Mammary epithelial cell (primary cell): ENCODE results near the gene KLK14.

Source experiments
- CTCF ChIP-seq, 2 donors: IDR thresholded peaks in 1 of 2; conservative IDR thresholded peaks in 1 of 2; 2 replicates each; pipeline ENCODE4 v1.5.1; 2011 to 2012; ENCODE audit warnings: inconsistent platforms in 2 of 2, low read length in 2 of 2, mild to moderate bottlenecking in 2 of 2, control low read depth in 1 of 2, low read depth in 1 of 2; ENCODE audit not compliant: insufficient read depth in 1 of 2; ENCODE audit errors: extremely low read depth in 1 of 2
- EZH2 ChIP-seq: IDR thresholded peaks from 2 replicates; pipeline ENCODE4 v1.6.1; 2012; ENCODE audit warnings: low read length, inconsistent platforms, borderline replicate concordance

GRCh38 chr19:51082611-51083010 is at the start of gene KLK14:
- TF ChIP-seq CTCF (conservative IDR thresholded peaks at IDR 0.05 in 1 of 2, IDR thresholded peaks at IDR 0.05 in 1 of 2; ENCODE audit: extremely low read depth in 1 of 2, insufficient read depth in 1 of 2, low read depth in 1 of 2, low read length in 2 of 2) (no peak), EZH2 (no peak)
